HepG2 (cell line): ENCODE results near the gene ESYT1. TPM values are rescaled to one million over a fixed set of nuclear protein-coding genes. Genes with fewer than 3 reads are reported as not detected.

Experiments
- ATF7-NPFF ChIP-seq: sonication (generic); formaldehyde crosslinking; IDR thresholded peaks from 2 replicates; pipeline ENCODE4 v1.8.1; 2023; ENCODE audit warnings: mild to moderate bottlenecking, low read depth, missing genetic modification reagents, moderate library complexity
- BRCA1 ChIP-seq: sonication (generic); formaldehyde crosslinking; IDR thresholded peaks from 2 replicates; pipeline ENCODE4 v1.4.0; 2020; ENCODE audit warnings: missing genetic modification reagents
- CENPT ChIP-seq: sonication (generic); formaldehyde crosslinking; IDR thresholded peaks from 2 replicates; pipeline ENCODE4 v1.8.0; 2022; ENCODE audit warnings: low read depth, mild to moderate bottlenecking, moderate library complexity, missing genetic modification reagents
- CSRNP1 ChIP-seq: sonication (generic); formaldehyde crosslinking; IDR thresholded peaks from 2 replicates; pipeline ENCODE4 v1.8.1; 2023; ENCODE audit warnings: mild to moderate bottlenecking, missing genetic modification reagents
- ERF ChIP-seq: IDR thresholded peaks from 2 replicates; pipeline ENCODE4 v1.6.1; 2018; ENCODE audit warnings: missing biosample characterization, missing genetic modification reagents
- HDAC6 ChIP-seq: fragments of 200-600 bp; sonication (generic); IDR thresholded peaks from 2 replicates; pipeline ENCODE4 v1.7.0; 2017; ENCODE audit warnings: mild to moderate bottlenecking, antibody characterized with exemption, low read length, low read depth
- HNRNPK ChIP-seq: fragments of 200-400 bp; formaldehyde crosslinking; IDR thresholded peaks from 2 replicates; pipeline ENCODE4 v1.6.1; 2018; ENCODE audit warnings: low read length, low read depth, moderate library complexity, mild to moderate bottlenecking; ENCODE audit not compliant: poor library complexity, severe bottlenecking
- JUN ChIP-seq: sonication (generic); formaldehyde crosslinking; IDR thresholded peaks from 2 replicates; pipeline ENCODE4 v1.4.0; 2020; ENCODE audit warnings: mild to moderate bottlenecking, missing genetic modification reagents
- NCOA1 ChIP-seq: sonication (generic); formaldehyde crosslinking; IDR thresholded peaks from 2 replicates; pipeline ENCODE4 v1.9.0; 2021; ENCODE audit warnings: missing genetic modification reagents
- RFX1 ChIP-seq: fragments of 450-650 bp; IDR thresholded peaks from 2 replicates; pipeline ENCODE4 v1.6.1; 2017
- SIN3A ChIP-seq: IDR thresholded peaks from 2 replicates; pipeline ENCODE4 v1.6.1; 2011; ENCODE audit warnings: low read depth, mild to moderate bottlenecking, control low read depth, low read length, borderline replicate concordance
- TMF1 ChIP-seq: sonication (generic); formaldehyde crosslinking; IDR thresholded peaks from 2 replicates; pipeline ENCODE4 v1.8.1; 2022; ENCODE audit warnings: low read depth, missing genetic modification reagents
- ZNF17 ChIP-seq: sonication (generic); formaldehyde crosslinking; IDR thresholded peaks from 2 replicates; pipeline ENCODE4 v1.5.0; 2020; ENCODE audit warnings: mild to moderate bottlenecking, missing genetic modification reagents
- ZNF224 ChIP-seq: sonication (generic); formaldehyde crosslinking; IDR thresholded peaks from 2 replicates; pipeline ENCODE4 v1.5.0; 2020; ENCODE audit warnings: mild to moderate bottlenecking, missing genetic modification reagents
- ZNF274 ChIP-seq: sonication (generic); formaldehyde crosslinking; IDR thresholded peaks from 2 replicates; pipeline ENCODE4 v1.5.1; 2020; ENCODE audit warnings: mild to moderate bottlenecking, missing genetic modification reagents
- ZNF839 ChIP-seq: sonication (generic); formaldehyde crosslinking; IDR thresholded peaks from 2 replicates; pipeline ENCODE4 v1.4.0; 2020; ENCODE audit warnings: missing genetic modification reagents, mild to moderate bottlenecking, borderline replicate concordance
- ZNF879 ChIP-seq: sonication (generic); formaldehyde crosslinking; IDR thresholded peaks from 2 replicates; pipeline ENCODE4 v1.8.1; 2023; ENCODE audit warnings: missing genetic modification reagents
- polyA plus RNA-seq, 8 experiments: library from polyadenylated mRNA; depleted of rRNA in 3 of 8; stranded (reverse) in 7 of 8; unstranded in 1 of 8; fragments of >200 nt; fragmentation: Illumina TruSeq in 4 of 8; extraction: Trizol in 4 of 8; gene quantifications; 2 replicates each; pipeline versions ENCODE4 v1.2.1 to v1.2.3, GENCODE V29; 2011 to 2016; ENCODE audit warnings: low read depth in 4 of 8, missing spikeins in 1 of 8, mixed read lengths in 1 of 8; ENCODE audit not compliant: insufficient read depth in 1 of 8
- total RNA-seq, 5 experiments: library from RNA; depleted of rRNA; stranded (reverse); fragments of >200 nt; fragmentation: Illumina TruSeq; extraction: Trizol; gene quantifications; 2 replicates each; pipeline ENCODE4 v1.2.3, GENCODE V29; 2016; ENCODE audit warnings: low read depth in 1 of 5
- TF ChIP-seq, protein P1 (sequence below): sonication (generic); formaldehyde crosslinking; IDR thresholded peaks from 2 replicates; pipeline ENCODE4 v1.9.0; 2022; ENCODE audit warnings: missing genetic modification reagents, mild to moderate bottlenecking, borderline replicate concordance
- TF ChIP-seq, protein P2 (sequence below): sonication (generic); formaldehyde crosslinking; IDR thresholded peaks from 2 replicates; pipeline ENCODE4 v1.5.0; 2020; ENCODE audit warnings: mild to moderate bottlenecking, missing genetic modification reagents, moderate library complexity
- TF ChIP-seq, protein P3 (sequence below): sonication (generic); formaldehyde crosslinking; IDR thresholded peaks from 2 replicates; pipeline ENCODE4 v1.4.0; 2020; ENCODE audit warnings: missing genetic modification reagents, borderline replicate concordance

The ESYT1 gene
- total and polyA plus RNA-seq, 2 of the 13 experiments (the other 11 are each of a cell fraction or from before 2014, with no cell fraction given) = 66.9 to 71.0 TPM

DNA sequence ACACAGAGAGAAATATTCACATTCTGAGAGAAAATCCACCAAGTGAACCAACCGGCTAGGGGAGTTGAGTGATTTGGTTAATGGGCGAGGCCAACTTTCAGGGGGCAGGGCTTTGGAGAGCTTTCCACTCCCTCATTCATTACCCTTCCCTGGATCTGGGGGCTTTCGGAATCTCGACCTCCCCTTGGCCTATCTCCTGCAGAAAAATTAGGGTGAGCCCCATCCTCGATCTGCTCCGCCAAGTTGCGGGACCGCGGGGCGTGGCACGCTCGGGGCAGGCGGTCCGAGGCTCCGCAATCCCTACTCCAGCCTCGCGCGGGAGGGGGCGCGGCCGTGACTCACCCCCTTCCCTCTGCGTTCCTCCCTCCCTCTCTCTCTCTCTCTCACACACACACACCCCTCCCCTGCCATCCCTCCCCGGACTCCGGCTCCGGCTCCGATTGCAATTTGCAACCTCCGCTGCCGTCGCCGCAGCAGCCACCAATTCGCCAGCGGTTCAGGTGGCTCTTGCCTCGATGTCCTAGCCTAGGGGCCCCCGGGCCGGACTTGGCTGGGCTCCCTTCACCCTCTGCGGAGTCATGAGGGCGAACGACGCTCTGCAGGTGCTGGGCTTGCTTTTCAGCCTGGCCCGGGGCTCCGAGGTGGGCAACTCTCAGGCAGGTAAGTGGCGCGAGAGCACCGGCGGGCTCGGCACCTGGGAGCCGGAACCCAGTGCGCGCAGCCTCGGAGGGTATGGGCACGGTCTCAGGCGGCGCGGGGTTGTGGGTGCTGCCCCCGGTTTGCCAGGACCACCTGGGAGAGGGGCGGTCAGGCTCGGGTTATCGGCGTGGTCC is 48.1 kb upstream of the ESYT1 start, which contains the start of gene ERBB3 (continued):
- TF ChIP-seq JUN (CRISPR knock-in tag) (no peak), RFX1 (no peak), HNRNPK (peak; percentile 90), ZNF879 (CRISPR knock-in tag) (no peak; the same call in 1 of the 2 replicates), TMF1 (CRISPR knock-in tag) (peak; percentile 84; the same call in 1 of the 2 replicates), ZNF839 (CRISPR knock-in tag) (no peak), SIN3A (peak; percentile 82; the same call in 1 of the 2 replicates), NCOA1 (CRISPR knock-in tag) (no peak), HDAC6 (no peak), ZNF224 (CRISPR knock-in tag) (no peak), CENPT (CRISPR knock-in tag) (no peak), ZNF274 (CRISPR knock-in tag) (peak; percentile 73; the same call in 1 of the 2 replicates), ATF7-NPFF (CRISPR knock-in tag) (peak; percentile 25; the same call in 1 of the 2 replicates), BRCA1 (CRISPR knock-in tag) (no peak), ZNF17 (no peak), ERF (CRISPR knock-in tag) (no peak), CSRNP1 (peak; percentile 80)
- TF ChIP-seq, protein P1, sequence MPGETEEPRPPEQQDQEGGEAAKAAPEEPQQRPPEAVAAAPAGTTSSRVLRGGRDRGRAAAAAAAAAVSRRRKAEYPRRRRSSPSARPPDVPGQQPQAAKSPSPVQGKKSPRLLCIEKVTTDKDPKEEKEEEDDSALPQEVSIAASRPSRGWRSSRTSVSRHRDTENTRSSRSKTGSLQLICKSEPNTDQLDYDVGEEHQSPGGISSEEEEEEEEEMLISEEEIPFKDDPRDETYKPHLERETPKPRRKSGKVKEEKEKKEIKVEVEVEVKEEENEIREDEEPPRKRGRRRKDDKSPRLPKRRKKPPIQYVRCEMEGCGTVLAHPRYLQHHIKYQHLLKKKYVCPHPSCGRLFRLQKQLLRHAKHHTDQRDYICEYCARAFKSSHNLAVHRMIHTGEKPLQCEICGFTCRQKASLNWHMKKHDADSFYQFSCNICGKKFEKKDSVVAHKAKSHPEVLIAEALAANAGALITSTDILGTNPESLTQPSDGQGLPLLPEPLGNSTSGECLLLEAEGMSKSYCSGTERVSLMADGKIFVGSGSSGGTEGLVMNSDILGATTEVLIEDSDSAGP (CRISPR knock-in tag) = peak; percentile 30
- TF ChIP-seq, protein P2, sequence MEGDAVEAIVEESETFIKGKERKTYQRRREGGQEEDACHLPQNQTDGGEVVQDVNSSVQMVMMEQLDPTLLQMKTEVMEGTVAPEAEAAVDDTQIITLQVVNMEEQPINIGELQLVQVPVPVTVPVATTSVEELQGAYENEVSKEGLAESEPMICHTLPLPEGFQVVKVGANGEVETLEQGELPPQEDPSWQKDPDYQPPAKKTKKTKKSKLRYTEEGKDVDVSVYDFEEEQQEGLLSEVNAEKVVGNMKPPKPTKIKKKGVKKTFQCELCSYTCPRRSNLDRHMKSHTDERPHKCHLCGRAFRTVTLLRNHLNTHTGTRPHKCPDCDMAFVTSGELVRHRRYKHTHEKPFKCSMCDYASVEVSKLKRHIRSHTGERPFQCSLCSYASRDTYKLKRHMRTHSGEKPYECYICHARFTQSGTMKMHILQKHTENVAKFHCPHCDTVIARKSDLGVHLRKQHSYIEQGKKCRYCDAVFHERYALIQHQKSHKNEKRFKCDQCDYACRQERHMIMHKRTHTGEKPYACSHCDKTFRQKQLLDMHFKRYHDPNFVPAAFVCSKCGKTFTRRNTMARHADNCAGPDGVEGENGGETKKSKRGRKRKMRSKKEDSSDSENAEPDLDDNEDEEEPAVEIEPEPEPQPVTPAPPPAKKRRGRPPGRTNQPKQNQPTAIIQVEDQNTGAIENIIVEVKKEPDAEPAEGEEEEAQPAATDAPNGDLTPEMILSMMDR (CRISPR knock-in tag) = peak; percentile 35
- TF ChIP-seq, protein P3, sequence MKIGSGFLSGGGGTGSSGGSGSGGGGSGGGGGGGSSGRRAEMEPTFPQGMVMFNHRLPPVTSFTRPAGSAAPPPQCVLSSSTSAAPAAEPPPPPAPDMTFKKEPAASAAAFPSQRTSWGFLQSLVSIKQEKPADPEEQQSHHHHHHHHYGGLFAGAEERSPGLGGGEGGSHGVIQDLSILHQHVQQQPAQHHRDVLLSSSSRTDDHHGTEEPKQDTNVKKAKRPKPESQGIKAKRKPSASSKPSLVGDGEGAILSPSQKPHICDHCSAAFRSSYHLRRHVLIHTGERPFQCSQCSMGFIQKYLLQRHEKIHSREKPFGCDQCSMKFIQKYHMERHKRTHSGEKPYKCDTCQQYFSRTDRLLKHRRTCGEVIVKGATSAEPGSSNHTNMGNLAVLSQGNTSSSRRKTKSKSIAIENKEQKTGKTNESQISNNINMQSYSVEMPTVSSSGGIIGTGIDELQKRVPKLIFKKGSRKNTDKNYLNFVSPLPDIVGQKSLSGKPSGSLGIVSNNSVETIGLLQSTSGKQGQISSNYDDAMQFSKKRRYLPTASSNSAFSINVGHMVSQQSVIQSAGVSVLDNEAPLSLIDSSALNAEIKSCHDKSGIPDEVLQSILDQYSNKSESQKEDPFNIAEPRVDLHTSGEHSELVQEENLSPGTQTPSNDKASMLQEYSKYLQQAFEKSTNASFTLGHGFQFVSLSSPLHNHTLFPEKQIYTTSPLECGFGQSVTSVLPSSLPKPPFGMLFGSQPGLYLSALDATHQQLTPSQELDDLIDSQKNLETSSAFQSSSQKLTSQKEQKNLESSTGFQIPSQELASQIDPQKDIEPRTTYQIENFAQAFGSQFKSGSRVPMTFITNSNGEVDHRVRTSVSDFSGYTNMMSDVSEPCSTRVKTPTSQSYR (CRISPR knock-in tag) = peak; percentile 43; the same call in 1 of the 2 replicates
